GM21825 (cell line): ENCODE results near the gene AASS.

Experiments
- ATAC-seq: cut with Tn5 transposase; IDR thresholded peaks from one replicate; pipeline ENCODE4 v1.9.1; 2021; ENCODE audit warnings: mild to moderate bottlenecking, moderate library complexity; ENCODE audit not compliant: unreplicated experiment

Gene AASS

GRCh38 chr7:122046402-122046801 lies 97.6 kb downstream of the AASS start:
- no peak for ATAC-seq

- ATAC-seq = no peak
Measured at GRCh38 chr7:122040147-122040546, 103.9 kb downstream of the AASS start.

GRCh38 chr7:122038904-122039303 lies 105.1 kb downstream of the AASS start:
- no peak for ATAC-seq

GRCh38 chr7:122038134-122038533 lies 105.9 kb downstream of the AASS start:
- ATAC-seq = no peak

GRCh38 chr7:122035876-122036275 lies 108.2 kb downstream of the AASS start:
- ATAC-seq = no peak

GRCh38 chr7:122033641-122034040 lies 110.4 kb downstream of the AASS start:
- no peak for ATAC-seq

- no peak for ATAC-seq
Measured at GRCh38 chr7:122027058-122027457, 117.0 kb downstream of the AASS start.
